HL-60/S4 treated with phorbol 12-myristate 13-acetate at 8.2 ng/mL for 4 days and 3 days (cell line): ENCODE results near the gene SOX6.

Source experiments
- in situ Hi-C: fragments of 300-500 bp; cut with MboI; formaldehyde crosslinking; loops from 2 replicates; pipeline ENCODE4 v1.15.0; 2022; ENCODE audit warnings: low sequenced_read_pairs

The SOX6 gene

DNA sequence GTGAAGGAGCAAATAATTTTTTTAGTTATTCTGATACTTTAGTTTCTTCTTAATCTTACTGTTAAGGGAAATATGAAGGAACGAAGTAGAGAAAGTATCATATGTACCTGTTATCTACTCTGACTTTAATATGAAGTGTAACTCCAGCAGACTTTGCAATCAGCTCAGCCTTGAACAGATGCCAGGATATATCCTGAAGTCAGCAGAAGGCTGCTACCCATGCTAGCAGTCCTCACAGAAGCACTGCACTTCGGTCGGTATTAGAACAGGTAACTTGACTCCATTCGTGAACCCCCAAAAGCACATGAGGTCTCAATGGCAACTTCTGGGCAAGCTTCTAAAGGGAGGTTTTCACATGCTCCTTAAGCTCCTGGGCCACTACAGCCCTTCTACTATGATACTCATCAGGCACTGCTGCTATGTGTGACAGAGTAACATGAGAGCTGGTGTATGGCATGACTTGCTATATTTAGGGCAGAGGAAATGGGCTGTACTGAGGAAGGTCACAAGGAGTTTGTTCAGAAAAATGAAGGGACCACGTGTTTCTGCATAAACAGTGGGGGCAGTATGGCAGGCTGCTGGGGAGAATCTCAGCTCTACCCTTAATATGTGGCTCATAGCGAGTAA lies 344.1 kb downstream of the SOX6 start:
- in situ Hi-C loops, result no loop called here

DNA sequence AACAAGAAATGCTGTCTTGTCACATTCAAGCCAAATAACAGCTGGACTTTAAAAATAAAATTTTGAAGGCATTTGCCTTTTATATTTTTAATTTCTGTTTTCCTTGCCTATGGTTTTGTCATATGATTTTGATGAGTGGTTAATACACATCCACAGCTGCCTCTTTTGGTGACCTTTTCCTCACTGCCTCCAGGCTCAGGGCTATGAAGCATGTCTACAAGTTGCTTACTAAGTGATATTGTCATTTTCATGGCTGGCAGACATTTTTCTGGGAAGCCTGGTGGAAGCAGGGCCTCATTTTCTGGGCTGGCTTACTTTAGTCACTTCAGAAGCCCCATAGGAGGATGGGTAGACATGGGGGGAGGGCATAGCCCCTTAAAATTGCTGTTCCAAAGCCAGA lies 344.9 kb downstream of the SOX6 start:
- in situ Hi-C loops, result no loop called here

DNA sequence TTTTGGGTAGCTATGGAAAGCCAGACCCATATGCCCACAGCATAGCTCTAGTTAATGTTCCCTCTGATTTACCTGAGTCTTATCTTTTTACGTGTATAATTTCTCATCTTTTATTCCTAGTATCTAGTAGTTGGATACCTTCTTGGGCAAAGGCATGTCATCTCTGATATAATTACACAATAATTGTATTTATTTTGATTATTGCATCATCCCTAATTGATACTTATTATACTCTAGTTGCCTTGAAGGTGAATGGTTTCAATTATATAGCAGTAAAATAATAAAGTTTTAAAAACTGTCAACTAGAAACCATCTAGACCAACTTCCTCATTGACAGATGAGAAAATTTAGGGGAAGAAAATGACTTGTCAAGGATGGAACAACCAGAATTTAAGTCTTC lies 347.3 kb downstream of the SOX6 start:
- in situ Hi-C loops, result no loop called here

DNA sequence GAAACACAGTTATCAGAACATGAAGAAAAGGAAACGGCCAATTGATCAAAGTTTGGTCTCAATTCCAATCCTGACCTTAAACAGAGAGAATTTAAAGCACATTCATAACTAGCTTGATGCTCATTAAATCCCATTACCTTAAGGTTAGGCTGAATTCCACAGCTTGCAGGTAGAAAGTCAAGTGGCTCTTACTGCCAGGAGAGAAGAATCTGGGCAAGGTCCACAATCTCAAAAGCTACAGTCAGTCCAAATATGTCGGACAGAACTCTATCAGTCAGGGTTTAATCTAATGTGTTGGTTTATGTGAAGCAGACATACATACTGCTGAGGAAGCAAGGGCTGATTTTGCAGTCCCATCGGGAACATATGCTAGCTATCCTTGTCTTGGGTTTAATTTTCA lies 348.8 kb downstream of the SOX6 start:
- in situ Hi-C loops, result no loop called here

DNA sequence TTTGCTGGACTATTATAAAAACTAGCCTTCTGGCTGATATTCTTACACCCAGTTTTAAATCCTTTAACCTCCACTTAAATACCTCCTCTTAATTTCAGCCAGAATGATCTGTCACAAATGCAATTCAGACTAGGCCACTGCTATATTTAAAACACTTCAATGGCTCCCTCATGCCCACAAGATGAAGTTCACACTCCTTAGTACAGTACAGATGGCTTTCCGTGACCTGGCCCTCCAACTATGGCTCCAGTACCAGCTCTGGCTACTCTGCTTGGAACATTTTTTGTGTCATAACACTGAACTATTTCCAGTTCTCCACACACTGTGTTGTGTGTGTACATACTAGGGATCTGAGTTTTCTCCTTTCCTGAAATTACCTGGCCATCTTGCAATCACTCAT lies 353.4 kb downstream of the SOX6 start:
- in situ Hi-C loops, result no loop called here

DNA sequence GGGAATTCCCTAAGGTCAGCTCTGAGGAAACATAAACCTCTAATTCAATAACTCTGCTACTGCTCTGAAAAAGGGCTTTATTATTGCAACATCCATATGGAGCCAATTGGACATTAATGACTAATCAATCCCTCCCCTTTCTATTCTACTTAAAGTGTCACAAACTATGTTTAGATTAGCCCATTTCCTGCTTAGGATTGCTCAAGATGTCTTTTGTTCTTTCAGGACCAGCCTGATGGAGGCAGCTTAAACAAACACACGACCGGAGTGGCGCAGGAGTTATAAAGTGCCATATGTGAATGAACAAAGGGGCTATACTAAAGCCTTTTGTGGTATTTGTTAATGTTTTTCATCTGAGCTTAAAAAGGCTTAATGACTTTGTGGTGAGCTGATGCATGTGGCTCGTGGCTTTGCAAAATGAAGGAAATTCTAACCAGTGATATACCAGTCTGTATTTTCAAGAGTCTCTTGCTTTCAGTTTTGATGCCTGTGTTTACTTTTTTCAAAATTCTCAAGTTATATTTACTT lies 354.4 kb downstream of the SOX6 start:
- in situ Hi-C loops, result no loop called here

DNA sequence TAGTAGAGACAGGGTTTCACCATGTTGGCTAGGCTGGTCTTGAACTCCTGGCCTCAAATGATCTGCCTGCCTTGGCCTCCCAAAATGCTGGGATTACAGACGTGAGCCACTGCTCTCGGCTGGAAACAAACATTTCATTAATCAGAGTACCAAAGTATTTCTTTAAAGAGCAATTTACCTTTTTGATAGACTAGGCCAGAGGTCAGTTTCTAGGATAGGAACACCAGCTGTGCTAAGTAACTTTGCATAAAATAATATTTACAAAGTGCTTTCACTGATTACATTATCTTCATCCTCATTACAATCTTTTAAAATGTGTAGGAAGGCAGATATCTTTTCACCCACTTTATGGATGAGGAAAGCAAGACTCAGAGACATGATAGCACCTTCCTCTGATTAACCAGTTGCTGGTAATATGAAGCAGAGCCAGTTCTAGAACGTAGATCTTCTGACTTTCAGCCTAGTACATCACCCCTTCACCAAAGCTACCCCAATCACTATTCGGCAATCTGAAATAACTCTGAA lies 355.2 kb downstream of the SOX6 start:
- in situ Hi-C loops, result no loop called here

DNA sequence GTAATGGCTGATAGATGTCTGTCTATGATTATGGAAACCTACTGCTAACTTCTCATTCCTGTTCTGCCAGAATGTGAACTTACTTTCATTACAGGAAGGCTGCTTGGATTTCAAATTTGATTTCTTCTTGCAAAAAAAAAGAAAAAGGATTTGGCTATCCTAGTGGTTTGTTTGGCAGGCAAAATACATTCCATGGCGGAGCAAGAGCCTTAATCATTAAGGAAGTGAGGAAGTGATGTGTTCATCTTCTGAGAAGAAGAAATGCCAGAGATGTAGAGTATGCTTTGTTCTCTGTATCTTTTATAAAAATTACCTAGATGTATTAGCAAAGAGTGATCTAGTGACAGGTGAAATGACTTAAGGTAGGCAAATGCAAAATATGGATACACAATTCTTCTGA lies 356.3 kb downstream of the SOX6 start:
- in situ Hi-C loops, result no loop called here

DNA sequence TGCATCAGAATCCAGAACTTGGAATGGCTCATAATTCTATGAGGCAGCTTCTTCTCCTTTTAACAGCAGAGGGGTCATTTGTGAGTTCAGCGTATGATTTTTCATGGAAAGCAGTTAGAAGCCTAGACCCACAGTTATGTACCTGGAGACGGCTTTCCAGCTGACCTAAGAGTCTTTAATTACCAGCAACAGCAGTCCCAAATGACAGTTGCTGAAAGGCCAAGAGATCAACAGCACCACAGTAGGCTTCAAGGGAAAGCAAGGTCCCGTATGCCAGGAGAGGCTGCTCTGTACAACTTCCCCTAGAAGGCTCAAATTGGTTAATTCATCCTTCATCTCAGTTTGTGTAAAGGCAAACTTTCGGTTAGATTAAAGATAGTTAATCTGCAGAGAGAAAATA lies 363.0 kb downstream of the SOX6 start:
- in situ Hi-C loops, result no loop called here

DNA sequence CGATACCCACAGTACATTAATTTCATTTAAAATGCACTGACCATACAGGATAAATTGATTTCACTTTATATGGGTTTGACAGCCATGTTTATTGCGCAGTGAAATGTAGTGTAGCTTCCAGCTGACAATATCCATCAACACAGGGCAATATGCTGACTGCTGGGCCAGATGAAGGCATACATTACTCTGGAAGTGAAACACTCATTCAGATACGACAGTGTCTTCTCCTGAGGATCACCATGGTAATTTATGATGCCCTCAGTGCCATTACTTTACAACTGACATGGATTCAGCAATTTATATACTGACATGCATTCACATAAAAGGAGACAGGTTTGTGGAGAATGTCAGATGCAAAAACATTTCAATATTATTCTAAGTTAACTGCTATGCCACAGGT lies 365.1 kb downstream of the SOX6 start:
- in situ Hi-C loops, result no loop called here

DNA sequence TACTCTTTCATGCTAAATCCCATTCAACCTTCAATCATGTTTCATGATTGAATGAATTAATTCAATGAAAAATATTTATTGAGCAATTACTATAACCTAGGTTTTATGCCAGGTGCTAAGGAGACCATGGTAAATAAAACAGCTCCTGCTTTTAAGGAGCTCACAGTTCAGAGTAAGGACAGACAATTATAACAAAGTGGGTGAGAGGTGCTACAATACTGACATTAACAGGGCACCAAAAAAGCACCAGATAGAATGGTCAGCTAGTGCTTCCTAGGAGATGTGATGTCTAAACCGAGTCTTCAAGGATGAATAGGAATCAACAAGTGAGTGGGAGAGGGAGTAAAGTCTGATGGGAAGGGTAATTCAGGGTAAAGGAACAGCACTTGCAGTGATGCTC lies 366.7 kb downstream of the SOX6 start:
- in situ Hi-C loops, result no loop called here

DNA sequence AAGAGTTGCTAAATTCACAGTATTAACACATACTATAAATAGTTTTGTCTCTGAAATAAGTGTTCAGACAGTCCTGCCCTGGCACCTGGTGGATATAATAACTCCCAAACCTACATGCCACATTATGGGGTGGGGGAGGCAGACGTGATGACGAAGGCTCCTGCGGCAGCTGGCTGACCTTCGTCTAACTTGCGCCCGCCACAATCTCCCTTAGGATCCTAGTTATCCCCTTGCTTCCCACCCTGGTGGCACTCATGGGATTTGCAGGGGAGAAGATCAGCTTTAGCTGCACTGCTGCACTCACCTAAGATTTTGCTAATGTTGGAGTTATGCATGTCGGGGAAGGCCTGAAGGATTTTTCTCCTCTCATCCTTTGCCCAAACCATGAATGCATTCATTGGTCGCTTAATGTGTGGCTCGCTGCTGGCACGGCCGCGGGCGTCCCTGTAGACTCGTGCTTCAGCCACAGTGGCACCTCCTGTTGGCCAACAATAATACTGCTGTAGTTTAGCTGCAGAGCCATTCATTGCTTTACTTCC lies 367.6 kb downstream of the SOX6 start:
- in situ Hi-C loops, result no loop called here

DNA sequence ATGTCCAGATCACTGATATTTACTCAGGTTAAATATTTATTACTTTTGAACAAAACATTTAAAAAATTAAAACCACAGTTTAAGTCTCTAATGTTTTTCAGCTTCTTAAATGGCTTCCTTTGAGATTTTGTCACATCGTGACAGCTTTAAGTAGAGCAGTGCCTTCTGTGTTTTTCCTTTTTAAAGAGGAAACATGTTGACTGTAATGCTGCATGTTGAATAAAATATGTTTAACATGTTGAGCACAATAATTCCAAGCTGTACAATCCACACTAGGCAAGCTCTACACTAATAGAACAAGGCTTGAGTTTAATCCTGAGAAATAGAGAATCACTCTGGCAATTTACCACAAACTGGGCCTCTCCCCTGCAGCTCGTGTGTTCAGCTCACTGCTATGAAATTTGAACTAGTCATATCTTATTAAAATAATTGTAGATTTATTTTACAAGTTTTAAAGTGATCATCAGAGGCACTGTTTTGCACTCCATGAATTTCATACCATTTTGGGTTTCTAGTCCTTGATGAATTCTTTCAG lies 368.3 kb downstream of the SOX6 start:
- in situ Hi-C loops, result no loop called here

DNA sequence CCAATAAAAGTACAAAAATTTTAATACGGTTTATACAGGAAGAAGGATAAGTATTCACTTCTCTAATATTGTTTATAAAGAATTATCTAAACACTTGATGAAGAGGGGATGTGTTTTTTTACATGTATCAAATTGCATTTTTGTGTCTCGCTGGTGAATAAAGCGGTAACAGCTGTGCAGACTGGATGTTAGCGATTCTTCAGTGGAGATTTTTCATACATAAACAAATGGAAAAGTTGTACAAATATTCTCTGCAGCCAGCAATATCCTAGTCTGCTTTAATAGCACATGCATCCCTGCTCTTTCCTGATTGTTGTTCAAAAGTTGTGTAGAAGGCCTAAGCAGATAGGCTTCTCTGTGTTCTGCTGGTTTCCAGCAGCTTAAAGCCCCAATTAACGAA lies 369.3 kb downstream of the SOX6 start:
- in situ Hi-C loops, result no loop called here

DNA sequence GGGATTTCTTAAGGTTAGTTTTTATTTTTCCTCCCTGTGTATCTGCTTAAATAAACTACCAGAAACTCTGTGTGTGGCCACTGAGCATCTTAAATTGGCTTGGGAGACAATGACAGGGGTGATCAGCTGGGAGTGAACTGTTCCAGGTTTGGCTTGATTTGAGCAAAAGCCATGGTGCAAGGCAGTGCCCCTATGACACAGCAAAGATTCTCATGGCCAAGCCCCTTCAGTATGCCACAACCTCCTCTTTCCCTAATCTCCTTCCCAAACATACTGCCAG lies 370.5 kb downstream of the SOX6 start:
- in situ Hi-C loops, result no loop called here

DNA sequence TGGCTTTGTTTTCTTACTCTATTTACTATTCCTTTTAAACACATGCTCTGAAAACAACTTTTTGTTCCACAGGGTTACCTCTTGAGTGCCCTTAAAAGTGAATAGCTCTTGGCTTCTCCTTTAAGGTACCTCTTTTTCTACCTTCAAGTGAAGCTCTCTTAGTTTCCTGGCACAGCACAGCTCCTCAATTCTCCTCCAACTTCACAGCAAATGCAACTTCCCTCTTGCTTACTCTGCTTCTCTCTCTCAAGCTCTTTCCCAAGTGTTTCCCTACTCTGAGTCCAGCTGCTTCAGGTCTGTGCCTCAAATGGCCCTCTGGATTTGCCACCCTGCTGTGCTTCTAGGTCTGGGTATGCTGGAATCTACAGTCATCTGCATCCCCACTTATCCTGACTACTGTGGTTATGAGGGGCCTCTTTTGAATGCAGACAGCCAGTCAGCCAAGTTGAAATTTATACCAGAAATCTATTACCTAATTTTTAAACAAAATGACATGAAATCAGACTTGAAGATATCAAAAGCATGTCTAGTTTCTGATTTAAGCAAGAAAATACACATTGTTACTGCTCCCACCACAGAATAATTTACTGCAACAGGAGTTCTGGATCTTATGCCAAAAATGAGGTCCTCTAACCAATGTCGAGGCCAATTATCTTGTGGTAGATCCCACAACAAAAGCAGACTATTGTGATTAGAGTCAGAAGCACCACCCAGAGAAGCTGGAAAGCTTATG lies 371.1 kb downstream of the SOX6 start:
- in situ Hi-C loops, result no loop called here

DNA sequence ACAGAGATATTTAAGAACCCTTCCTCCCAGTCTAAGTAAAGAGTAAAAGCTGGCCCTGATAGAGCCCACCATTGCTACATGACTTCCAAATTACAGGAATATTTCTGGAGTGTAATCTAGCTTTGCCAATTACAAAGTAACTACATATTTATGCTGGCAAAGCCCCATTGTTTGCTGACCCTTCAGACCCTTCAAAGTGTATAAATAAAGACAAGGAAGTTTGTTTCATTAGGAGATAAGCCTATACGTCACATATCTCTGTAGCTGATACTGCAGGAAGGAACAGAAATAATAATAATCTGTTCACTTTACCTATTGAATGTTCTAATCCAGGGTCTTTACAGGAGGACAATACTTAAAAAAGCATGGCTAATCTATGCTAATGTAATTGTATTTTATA lies 375.1 kb downstream of the SOX6 start:
- in situ Hi-C loops, result no loop called here

DNA sequence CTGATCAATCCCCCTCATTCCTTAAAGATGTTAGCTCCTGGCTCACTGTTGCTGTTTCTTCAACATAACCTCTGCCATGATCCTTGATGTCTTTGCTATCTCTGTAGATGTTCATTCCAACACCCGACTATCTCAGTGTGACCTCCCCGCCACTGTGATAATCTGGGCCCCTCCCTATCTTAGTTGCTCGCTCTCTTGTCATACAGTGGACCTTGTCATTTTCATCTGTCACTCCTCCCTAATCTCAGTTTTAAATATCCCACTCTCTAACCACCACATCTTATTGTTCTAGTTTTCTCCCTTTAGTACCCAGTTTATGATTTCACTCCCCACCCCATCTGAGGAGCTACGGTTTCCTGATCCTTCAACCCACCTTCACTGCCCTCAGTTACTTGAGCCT lies 379.2 kb downstream of the SOX6 start:
- in situ Hi-C loops, result no loop called here

DNA sequence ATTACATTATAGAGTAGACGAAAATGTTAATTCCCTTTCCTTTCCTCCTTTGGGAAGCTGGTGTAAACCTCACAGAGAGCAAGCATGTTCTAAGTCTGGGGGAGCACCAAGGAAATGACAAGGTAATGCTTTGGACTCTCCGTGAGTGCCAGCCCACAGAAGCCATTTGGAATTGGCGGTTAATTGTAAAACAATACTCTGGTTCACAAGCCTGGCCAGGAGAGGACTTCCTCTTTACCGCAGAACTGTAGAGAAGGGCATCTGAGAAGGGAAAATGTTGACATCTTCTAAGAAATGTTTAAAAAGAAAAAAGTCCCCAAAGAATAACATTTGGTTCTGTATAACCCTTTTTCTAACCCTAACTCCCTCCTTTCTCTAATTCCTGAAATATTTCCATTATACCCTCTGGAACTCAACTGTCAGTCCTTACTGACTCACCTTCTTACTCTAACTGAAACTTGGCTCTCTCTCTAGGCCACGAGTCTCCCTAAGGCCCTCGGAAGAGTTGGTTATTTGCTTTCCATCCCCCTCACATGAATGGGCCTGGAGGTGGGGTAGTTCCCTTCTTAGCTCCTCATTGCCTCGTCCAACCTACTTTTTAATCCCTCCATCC lies 379.8 kb downstream of the SOX6 start:
- in situ Hi-C loops, result no loop called here

DNA sequence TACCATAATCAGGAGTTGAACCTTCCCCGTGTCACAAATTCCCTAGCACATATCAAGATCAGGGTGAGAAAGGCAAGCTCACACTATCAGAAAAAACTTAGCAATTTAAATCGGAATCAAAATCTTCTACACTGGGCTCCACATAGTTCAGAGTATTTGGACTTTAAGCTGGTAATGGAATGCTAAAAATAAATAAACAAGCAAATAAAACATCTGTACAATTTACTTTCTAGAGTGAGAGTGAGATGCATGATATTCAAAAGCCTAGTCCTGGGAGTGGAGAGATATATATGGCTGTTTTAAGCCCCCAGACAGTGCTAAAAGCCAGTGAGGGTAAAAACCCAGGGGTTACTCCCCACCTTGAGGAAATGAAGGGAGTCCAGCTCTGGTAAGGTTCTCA lies 380.6 kb downstream of the SOX6 start:
- in situ Hi-C loops, result no loop called here

DNA sequence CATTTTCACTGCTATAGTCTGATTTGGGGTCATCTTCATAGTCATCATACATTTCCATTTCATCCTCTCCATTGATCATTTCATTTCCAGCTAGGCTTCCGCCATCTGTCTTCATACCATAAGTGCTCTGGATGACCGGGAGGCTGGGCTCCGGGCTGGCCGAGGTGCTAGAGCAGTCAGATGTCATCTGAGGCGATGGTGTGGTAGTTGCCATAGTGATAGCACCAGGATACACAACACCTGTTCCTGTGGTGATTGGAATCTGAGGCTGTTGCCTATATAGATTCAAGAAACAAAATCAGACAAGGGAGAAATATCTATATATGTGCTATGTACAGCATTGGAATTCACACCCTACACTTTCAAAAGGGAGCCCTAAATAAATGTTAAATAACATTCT lies 383.5 kb downstream of the SOX6 start:
- in situ Hi-C loops, result no loop called here

DNA sequence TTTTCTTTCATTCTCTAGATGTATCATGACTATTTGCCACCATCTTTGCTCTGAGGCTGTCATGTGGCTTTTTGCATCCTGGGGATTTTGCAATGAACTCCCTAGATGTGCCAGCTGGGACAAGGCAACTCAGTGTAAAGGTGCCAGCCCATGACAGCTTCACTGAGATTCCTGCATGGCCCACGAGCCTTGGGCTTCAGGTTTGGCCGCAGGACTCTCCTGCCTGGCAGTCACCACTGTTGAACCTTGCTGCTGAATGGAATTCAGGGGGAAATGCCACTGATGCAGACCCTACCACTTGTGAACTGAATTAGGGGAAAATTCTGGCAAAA lies 385.2 kb downstream of the SOX6 start:
- in situ Hi-C loops, result no loop called here
